Measurements from ENCODE around the gene ADGRD1.
"Not testable (repeated sequence)": the region's sequence is repeated elsewhere in the genome, so short reads cannot be mapped to it uniquely, and the experiment has no call there.

Gene ADGRD1

GRCh38 chr12:130929363-130929762 is 24.3 kb upstream of the ADGRD1 start:
- TF ChIP-seq CTCF (IDR thresholded peaks at IDR 0.05; ENCODE audit: low read depth, low read length): no peak
- H3K4me3 ChIP-seq (ENCODE audit: low read depth, low read length): no peak overlapping the region

- TF ChIP-seq CTCF (IDR thresholded peaks at IDR 0.05; ENCODE audit: low read depth, low read length): no peak
- no peak overlapping the region for H3K4me3 ChIP-seq (ENCODE audit: low read depth, low read length)
Observed at GRCh38 chr12:130932061-130932930, 21.4 kb upstream of the ADGRD1 start.

GRCh38 chr12:130933269-130933995 is 20.3 kb upstream of the ADGRD1 start:
- no peak for TF ChIP-seq CTCF (IDR thresholded peaks at IDR 0.05; ENCODE audit: low read depth, low read length)
- no peak overlapping the region for H3K4me3 ChIP-seq (ENCODE audit: low read depth, low read length)

GRCh38 chr12:130934753-130935152 is 19.0 kb upstream of the ADGRD1 start:
- no peak for TF ChIP-seq CTCF (IDR thresholded peaks at IDR 0.05; ENCODE audit: low read depth, low read length)
- no peak overlapping the region for H3K4me3 ChIP-seq (ENCODE audit: low read depth, low read length)

GRCh38 chr12:130936561-130936960 is 17.1 kb upstream of the ADGRD1 start:
- TF ChIP-seq CTCF (IDR thresholded peaks at IDR 0.05; ENCODE audit: low read depth, low read length): no peak
- no peak overlapping the region for H3K4me3 ChIP-seq (ENCODE audit: low read depth, low read length)

- H3K4me3 ChIP-seq (ENCODE audit: low read depth, low read length): no peak overlapping the region
- TF ChIP-seq CTCF (IDR thresholded peaks at IDR 0.05; ENCODE audit: low read depth, low read length): no peak
Observed at GRCh38 chr12:130937063-130937462, 16.6 kb upstream of the ADGRD1 start.

- not testable (repeated sequence) for H3K4me3 ChIP-seq (ENCODE audit: low read depth, low read length)
Observed at GRCh38 chr12:130937546-130937945, 16.2 kb upstream of the ADGRD1 start.

Measured in WI38 (cell line).